Sciatic nerve (tissue), 2 donors: Measurements from ENCODE around the gene SH3PXD2B. TPM values are rescaled to one million over a fixed set of nuclear protein-coding genes. Genes with fewer than 3 reads are reported as not detected.
"Not testable (repeated sequence)": the region's sequence is repeated elsewhere in the genome, so short reads cannot be mapped to it uniquely, and the experiment has no call there.

Experiments
- ATAC-seq: fragments of 200-7000 bp; cut with Tn5 transposase; one replicate; pipeline ENCODE4 v1.9.1; 2020; ENCODE audit warnings: mild to moderate bottlenecking, moderate library complexity
- DNase-seq: peaks from one replicate; pipeline ENCODE4 v3.0.0-alpha.2; 2020; ENCODE audit warnings: low spot score
- intact Hi-C: fragments of 100-400 bp; cut with DNase I; formaldehyde crosslinking; loops from one replicate; pipeline ENCODE4 v1.14.2; 2022
- total RNA-seq: library from RNA; stranded (reverse); fragmentation: NEBNext Ultra II Directional; extraction: Animal tissue kit (Norgen Biotek cat#: 25700); gene quantifications from one replicate; pipeline ENCODE4 v1.2.1, GENCODE V29; 2021
- donor health status: DM: no; HTN: no; CAD: no.
- donor health status: DM: no; HTN: no; CAD: no.

Gene SH3PXD2B
- total RNA-seq, 1 donor from 2014 or later, result 39.5 TPM

DNA sequence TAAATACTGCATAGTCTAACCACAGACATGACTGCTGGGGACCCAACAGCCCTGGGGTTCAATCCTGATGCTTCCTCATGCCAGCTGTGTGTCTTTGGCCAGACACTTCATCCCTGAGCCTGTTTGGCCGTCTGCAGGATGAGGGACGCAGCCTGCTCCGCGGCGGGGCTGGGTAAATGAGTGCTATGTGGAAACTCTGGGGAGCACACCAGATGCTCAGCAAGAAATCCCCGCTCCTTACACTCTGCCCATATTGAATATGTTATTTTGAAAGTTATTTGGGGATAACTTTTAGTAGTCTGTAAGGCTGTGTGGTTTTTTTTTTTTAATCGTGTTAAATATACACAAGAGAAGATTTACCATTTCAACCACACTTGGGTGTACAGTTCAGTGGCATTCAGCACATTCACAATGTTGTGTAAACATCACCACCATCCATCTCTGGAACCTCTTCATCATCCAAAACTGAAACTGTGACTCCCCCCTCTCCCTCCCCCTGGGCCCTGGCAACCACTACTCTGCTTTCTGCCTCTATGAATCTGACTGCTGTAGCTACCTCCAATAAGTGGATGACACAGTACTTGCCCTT, 42.7 kb downstream of the SH3PXD2B start:
- DNase-seq (no peak), ATAC-seq (peak; percentile 6)
- intact Hi-C loops, result no loop called here

DNA sequence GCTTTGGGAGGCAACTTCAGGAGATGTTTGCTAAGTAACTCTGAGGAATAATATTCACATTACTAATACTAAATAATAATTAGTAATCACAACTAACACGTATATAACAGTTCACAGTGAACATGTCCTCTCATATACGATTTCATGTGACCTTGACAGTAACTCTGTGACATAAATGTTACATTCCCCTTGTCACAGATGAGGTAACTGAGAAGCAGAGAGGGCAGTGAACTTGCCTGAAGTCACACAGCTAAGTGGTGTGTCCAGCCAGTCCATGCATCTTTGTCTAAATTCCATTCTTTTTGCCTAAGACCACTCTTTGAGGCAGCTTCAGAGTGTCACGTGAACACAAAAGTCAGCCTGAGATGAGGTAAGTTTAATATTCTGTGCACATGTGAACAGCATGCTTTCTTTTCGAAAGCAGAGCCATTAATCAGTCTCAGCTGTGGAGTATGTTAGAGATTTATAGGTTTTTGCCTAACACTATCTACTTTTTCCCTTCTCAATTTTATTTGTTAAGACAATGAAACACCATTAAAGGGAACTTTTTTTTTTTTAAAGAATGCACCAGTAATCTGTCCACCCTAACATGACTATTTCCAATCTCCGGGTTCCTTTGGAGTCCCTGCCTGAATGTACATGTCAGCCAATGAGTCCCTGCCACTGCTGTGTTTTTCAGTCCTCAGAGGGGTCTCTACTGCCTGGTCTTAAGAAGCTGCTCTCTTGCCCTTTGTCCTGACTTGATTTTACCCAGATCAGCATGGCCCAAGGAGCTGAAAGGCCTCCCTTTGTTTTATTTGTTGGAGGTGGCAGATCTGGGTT, 43.5 kb downstream of the SH3PXD2B start:
- ATAC-seq (no peak), DNase-seq (no peak)
- intact Hi-C loops, result no loop called here

DNA sequence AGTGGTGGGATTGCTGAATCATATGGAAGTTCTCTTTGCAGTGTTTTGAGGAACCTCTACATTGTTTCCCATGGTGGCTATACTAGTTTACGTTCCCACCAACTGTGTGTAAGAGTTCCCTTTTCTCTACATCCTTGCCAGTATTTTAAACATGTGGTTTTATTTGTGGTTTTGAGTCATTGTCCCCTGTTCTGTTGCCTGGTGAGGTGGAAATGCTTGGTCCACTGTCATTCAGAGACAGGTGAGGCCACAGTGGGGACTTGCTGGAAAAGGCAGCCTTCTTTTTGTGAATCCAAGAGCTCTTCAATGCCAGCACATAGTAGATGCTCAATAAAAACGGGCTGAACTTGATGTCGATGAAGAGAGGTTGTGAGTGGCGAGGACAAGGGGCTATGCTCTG, 44.2 kb downstream of the SH3PXD2B start:
- DNase-seq (no peak), ATAC-seq (no peak)
- intact Hi-C loops, result no loop called here

DNA sequence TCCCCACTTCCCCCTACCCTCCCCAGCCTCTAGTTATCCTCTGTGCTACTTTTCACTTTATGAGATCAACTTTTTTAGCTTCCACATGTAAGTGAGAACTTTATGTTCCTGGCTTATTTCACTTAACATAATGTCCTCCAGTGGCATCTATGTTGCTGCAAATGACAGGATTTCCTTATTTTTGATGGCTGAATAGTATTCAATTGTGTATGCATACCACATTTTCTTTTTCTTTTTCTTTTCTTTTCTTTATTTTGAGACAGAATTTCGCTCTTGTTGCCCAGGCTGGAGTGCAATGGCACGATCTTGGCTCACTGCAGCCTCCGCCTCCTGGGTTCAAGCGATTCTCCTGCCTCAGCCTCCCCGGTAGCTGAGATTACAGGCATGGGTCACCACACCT, 44.8 kb downstream of the SH3PXD2B start:
- intact Hi-C loops, DNase-seq, ATAC-seq: not testable (repeated sequence)

DNA sequence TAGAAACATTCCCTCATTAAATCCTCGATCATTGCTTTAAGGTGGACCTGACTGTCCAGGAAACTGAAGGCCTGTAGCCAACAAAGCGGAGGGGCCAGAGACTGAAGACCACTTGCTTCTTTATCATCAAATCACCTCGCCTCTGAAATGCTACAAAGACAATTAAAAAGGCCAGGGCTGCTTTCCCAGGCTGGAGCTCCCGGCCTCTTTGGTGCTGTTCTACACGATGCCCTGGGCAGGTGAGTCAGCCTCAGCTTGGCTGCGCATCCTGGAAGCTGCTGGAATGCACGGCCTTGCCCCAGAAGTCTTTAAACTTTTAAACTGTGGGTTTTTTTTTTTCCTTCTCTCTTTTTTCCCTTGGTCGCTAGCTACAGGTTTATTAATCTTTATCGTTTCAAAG, 46.5 kb downstream of the SH3PXD2B start:
- intact Hi-C loops, result no loop called here
- DNase-seq (no peak), ATAC-seq (no peak)

- no peak for ATAC-seq
- intact Hi-C loops, result no loop called here
Measured at GRCh38 chr5:172407241-172407691, 47.1 kb downstream of the SH3PXD2B start.

GRCh38 chr5:172405226-172406107, 48.9 kb downstream of the SH3PXD2B start:
- ATAC-seq (no peak), DNase-seq (no peak)
- intact Hi-C loops, result no loop called here

More at GRCh38 chr5:172407241-172407691, 47.1 kb downstream of the SH3PXD2B start:
- DNase-seq, result no peak

GRCh38 chr5:172404746-172405145, 49.6 kb downstream of the SH3PXD2B start:
- ATAC-seq (no peak), DNase-seq (no peak)
- intact Hi-C loops, result no loop called here

DNA sequence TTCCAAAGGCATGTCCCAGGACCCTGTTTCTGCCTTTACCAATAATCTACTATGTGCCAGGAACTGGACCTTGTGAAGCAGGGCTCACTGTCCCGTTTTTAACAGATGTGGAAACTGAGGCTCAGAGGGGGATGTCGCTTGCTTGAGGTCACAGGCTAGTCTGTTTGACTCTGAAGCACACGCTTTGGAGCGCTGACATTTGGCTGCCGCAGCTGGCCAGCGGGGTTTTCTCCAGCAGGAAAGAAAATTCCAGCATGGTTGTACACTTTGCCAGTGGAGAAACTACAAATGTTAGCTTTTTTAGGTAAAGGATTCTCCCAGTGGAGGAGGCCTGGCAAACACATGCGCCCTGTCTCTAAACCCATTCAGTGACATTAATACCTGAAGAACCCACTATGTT, 50.5 kb downstream of the SH3PXD2B start:
- peak; percentile 65 for ATAC-seq
- intact Hi-C loops, result no loop called here
- no peak for DNase-seq

DNA sequence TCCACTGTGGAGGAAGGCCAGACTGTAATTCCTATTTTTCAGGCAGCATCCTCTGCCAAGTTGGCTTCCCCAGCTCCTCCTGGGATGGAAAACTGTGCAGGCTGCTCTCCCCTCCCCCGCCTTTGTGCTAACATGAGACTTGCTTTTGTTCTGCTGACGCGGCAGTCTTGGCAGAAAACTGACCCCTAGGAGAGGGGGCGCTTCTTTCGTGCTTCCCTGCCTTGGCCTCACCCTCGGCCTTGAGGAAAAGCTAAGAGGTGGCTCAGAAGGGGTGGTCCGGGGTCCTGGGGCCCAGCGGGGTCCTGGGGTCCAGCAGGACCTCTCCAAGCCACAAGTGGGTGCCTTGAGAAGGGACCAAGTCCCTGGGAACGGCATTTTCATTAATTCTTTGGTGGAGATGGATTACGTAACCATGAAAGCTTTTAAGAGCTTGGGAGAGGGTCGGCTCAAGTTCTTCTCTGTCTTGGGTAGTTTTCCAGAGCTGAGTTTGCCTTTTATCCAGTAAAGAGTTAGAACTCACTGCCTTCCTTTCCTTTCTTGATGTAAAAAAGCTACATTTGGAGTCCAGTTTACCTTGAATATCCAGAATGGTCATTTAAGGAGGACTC, 51.0 kb downstream of the SH3PXD2B start:
- ATAC-seq (peak; percentile 97), DNase-seq (peak; percentile 94)
- intact Hi-C loops, result no loop called here

DNA sequence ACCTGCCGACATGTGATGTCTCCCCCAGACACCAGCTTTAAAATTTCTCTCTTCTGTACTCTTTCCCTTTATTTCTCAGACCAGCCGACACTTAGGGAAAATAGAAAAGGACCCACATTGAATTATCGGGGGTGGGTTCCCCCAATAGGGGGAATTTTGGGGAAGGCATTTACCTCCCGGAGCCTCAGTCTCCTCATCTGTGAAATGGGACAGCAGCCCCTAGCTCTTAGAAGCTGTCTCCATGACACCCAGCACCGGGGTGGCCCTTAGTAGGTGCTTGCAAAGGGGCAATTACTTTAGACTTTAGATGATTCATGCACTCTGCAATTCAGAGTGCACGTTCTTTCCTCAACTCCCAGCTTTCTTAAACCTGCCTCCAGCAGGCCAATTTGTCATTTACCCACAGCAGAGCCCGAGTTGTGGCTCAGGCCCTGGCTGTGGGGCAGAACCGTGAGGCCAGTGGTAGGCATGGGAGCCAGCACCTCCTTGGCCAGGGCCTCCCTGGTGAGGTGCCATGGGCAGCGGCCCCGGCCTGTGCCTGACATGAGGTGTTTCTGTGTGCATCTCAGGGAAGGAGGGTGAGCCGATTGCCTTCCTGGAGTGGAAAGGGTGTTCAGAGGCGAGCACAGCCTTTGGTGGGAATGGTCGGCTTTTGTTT, 51.7 kb downstream of the SH3PXD2B start:
- DNase-seq (no peak), ATAC-seq (no peak)
- intact Hi-C loops, result no loop called here

DNA sequence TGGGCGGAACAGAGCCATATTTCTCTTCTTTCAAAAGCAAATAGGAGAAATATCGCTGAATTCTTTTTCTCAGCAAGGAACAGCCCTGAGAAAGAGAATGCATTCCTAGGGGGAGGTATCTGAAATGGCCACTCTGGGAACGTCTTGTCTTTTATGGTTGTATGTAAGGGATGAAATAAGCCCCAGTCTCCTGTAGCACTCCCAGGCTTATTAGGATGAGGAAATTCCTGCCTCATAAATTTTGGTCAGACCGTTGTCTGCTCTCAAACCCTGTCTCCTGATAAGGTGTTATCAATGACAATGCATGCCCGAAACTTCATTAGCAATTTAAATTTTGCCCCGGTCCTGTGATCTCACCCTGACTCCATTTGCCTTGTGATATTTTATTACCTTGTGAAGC, 52.3 kb downstream of the SH3PXD2B start:
- intact Hi-C loops, ATAC-seq, DNase-seq: not testable (repeated sequence)

DNA sequence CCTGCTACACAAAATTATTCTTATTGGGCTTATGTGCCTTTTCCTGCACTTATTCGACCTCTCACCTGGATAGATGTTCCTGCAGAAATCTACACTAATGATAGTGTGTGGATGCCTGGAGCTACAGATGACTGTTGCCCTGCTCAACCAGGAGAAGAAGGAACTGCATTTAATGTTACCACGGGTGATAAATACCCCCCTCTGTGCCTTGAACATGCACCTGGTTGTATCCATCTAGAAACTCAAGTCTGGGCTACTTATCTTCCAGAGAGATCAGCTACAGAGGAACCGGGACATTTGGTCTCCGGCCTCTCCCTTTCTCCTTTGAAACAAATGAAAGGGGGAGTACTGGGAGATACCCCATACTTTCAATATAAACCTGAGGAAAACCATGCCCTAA, 54.5 kb downstream of the SH3PXD2B start:
- intact Hi-C loops, result no loop called here
- DNase-seq, result no peak
- ATAC-seq, result no peak

DNA sequence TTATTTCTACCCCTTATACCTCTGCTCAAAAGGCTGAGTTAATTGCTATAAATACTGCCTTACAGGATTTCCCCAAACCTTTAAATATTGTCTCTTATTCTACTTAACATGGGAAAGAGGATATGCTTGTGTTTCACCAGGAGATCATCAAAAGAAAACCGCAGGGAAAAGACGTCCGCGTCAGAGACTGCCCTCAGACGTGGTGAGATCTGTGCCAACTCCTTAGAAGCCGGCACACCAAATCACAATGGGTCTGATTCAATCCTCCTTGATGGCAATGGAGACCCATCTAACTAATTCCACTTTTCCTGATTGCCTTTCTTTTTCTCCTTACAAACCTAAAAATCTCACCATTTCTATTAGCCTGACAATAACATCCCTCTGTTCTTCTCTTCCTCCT, 55.0 kb downstream of the SH3PXD2B start:
- no peak for DNase-seq
- ATAC-seq, result no peak
- intact Hi-C loops, result no loop called here

- DNase-seq, intact Hi-C loops, ATAC-seq: not testable (repeated sequence)
Measured at GRCh38 chr5:172398645-172399044, 55.7 kb downstream of the SH3PXD2B start.

DNA sequence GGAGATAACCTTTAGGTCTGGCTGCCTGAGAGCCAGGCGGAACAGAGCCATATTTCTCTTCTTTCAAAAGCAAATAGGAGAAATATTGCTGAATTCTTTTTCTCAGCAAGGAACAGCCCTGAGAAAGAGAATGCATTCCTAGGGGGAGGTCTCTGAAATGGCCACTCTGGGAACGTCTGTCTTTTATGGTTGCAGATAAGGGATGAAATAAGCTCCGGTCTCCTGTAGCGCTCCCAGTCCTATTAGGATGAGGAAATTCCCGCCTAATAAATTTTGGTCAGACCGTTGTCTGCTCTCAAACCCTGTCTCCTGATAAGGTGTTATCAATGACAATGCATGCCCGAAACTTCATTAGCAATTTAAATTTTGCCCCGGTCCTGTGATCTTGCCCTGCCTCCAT, 57.3 kb downstream of the SH3PXD2B start:
- DNase-seq, ATAC-seq, intact Hi-C loops: not testable (repeated sequence)

DNA sequence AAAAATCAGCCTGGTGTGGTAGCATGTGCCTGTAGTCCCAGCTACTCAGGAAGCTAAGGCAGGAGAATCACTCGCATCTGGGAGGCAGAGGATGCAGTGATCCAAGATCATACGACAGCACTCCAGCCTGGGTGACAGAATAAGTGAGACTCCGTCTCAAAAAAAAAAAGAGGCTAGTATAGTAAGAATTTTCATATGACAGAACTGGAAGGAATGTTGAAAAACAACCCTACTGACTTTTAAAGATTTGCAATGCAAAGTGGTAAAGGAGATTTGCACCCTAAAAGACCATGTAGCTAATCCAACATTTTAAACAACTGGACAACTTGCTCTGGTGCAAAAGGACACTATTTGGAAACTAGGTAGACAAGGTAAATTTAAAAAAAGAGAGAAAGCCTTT, 58.1 kb downstream of the SH3PXD2B start:
- DNase-seq, result no peak
- intact Hi-C loops, result no loop called here
- ATAC-seq, result no peak

DNA sequence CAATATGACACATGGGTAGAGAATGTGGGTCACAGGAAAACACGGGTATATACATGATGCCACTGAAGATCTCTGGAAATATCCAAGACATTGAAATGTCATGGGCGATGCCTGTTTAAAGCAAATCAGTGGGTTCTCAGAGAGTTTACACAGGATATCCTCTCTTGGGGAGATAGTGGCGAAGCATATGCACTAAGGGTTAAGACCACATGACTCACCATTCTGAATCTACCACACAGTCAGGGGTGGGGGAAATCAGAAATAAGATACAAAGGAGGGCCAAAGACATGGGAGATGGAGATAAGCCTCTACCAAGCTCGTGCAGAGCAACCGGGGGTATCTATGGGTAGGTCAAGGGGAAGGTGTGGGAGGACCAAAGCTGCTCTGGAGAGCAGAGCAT, 58.8 kb downstream of the SH3PXD2B start:
- no peak for ATAC-seq
- no peak for DNase-seq
- intact Hi-C loops, result no loop called here
